GM12891 (cell line): Measurements from ENCODE around the gene VWA3B.
"Not testable (repeated sequence)": the region's sequence is repeated elsewhere in the genome, so short reads cannot be mapped to it uniquely, and the experiment has no call there.

Source experiments
- DNase-seq: peaks from one replicate; pipeline ENCODE4 v3.0.0; 2011; ENCODE audit warnings: low spot score; ENCODE audit not compliant: insufficient read length
- FAIRE-seq: peaks from 2 replicates; lab custom pipeline; 2011; peaks lifted over from hg19 to GRCh38; lab: Jason Lieb, UNC
- PAX5 ChIP-seq: IDR thresholded peaks from 2 replicates; pipeline ENCODE4 v1.6.1; 2011; ENCODE audit warnings: low read length, moderate library complexity, mild to moderate bottlenecking; ENCODE audit not compliant: insufficient read depth, severe bottlenecking
- POLR2A ChIP-seq: IDR thresholded peaks from 2 replicates; pipeline ENCODE4 v1.6.1; 2011; ENCODE audit warnings: low read depth, low read length, control low read depth
- POLR2AphosphoS5 ChIP-seq: IDR thresholded peaks from 2 replicates; pipeline ENCODE4 v1.6.1; 2011; ENCODE audit warnings: low read depth, low read length, control low read depth
- POU2F2 ChIP-seq: IDR thresholded peaks from 2 replicates; pipeline ENCODE4 v1.6.1; 2011; ENCODE audit warnings: low read depth, mild to moderate bottlenecking, control low read depth, low read length, moderate library complexity
- SPI1 ChIP-seq: IDR thresholded peaks from 2 replicates; pipeline ENCODE4 v1.6.1; 2011; ENCODE audit warnings: low read depth, low read length, control low read depth
- TAF1 ChIP-seq: IDR thresholded peaks from 2 replicates; pipeline ENCODE4 v1.6.1; 2011; ENCODE audit warnings: low read depth, low read length, control low read depth

The VWA3B gene

GRCh38 chr2:98253461-98254070 is 166.6 kb downstream of the VWA3B start:
- FAIRE-seq (no peak), DNase-seq (no peak)
- TF ChIP-seq PAX5 (no peak), TAF1 (no peak), POLR2A (no peak), SPI1 (no peak), POLR2AphosphoS5 (no peak), POU2F2 (no peak)

DNA sequence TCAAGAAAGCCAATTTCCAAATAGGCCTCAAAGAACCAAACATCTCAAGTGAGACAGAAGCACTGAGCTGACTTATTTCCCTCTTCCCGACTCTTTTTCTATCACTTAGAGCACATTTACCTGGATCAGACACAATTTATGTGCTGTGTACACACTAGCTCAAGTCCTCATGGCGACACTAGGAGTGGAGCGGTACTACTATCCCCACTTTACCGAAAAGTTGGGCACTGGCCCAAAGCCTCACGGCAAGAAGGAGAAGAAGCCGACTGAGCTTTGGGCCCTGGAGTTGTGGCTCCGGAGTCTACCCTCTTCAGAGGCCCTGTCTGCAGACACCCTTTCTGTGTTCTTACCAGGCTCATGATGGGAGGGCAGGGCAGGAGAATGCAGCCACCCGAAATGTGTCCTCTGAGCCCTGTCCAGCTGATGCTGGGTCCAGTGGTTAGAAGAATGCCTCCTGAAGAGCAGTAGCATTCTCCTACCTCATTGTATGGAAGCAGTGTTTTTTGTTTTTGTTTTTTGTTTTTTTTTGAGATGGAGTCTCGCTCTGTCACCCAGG is 167.6 kb downstream of the VWA3B start:
- DNase-seq (no peak), FAIRE-seq (no peak)
- no peak for TF ChIP-seq POLR2A
- no peak for TF ChIP-seq PAX5
- TF ChIP-seq SPI1, result no peak
- no peak for TF ChIP-seq TAF1
- TF ChIP-seq POLR2AphosphoS5, result no peak
- TF ChIP-seq POU2F2, result no peak

- TF ChIP-seq POLR2AphosphoS5, result no peak
- no peak for TF ChIP-seq TAF1
- TF ChIP-seq POLR2A, result no peak
- no peak for TF ChIP-seq PAX5
- TF ChIP-seq POU2F2, result no peak
- TF ChIP-seq SPI1, result no peak
- FAIRE-seq (no peak), DNase-seq (no peak)
Observed at GRCh38 chr2:98258906-98259305, 171.9 kb downstream of the VWA3B start.

GRCh38 chr2:98263362-98263761 is 176.4 kb downstream of the VWA3B start:
- no peak for TF ChIP-seq SPI1
- TF ChIP-seq PAX5, result no peak
- no peak for TF ChIP-seq TAF1
- no peak for TF ChIP-seq POU2F2
- TF ChIP-seq POLR2AphosphoS5, result no peak
- no peak for TF ChIP-seq POLR2A
- no peak for FAIRE-seq
- no peak for DNase-seq

- FAIRE-seq, DNase-seq: not testable (repeated sequence)
Observed at GRCh38 chr2:98268225-98268624, 181.3 kb downstream of the VWA3B start.

GRCh38 chr2:98269274-98269673 is 182.3 kb downstream of the VWA3B start:
- FAIRE-seq (peak; percentile 63), DNase-seq (peak; percentile 19)
- no peak for TF ChIP-seq POLR2AphosphoS5
- no peak for TF ChIP-seq POU2F2
- no peak for TF ChIP-seq TAF1
- no peak for TF ChIP-seq PAX5
- no peak for TF ChIP-seq POLR2A
- TF ChIP-seq SPI1, result no peak

DNA sequence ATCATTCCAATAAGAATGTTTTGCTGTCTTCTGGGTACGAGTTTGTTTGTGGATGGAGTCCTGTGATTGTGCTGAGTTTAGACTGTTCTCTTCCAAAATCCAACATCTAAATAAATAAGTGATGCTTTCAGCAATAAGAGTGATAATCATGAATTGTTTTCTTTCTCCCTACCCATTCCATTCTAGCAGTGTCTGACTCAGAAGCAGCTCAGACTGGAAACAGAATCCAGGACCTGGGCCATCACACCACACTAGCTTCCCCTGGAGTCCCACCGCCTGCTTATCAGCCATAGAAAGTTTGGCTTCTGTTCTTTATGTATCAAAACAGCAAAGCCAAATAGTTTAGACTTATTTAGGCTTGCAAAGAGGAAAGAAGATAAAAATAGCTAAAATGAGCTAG is 182.9 kb downstream of the VWA3B start:
- TF ChIP-seq POLR2A (no peak), SPI1 (no peak), TAF1 (no peak), POU2F2 (no peak), POLR2AphosphoS5 (no peak), PAX5 (no peak)
- FAIRE-seq (no peak), DNase-seq (no peak)

GRCh38 chr2:98277162-98277859 is 190.3 kb downstream of the VWA3B start:
- no peak for TF ChIP-seq PAX5
- DNase-seq (no peak), FAIRE-seq (no peak)

GRCh38 chr2:98278074-98278473 is 191.1 kb downstream of the VWA3B start:
- FAIRE-seq (no peak), DNase-seq (no peak)
- TF ChIP-seq POLR2A (no peak), PAX5 (no peak), TAF1 (no peak), POU2F2 (no peak), POLR2AphosphoS5 (no peak), SPI1 (no peak)

- DNase-seq (no peak), FAIRE-seq (no peak)
- TF ChIP-seq POLR2A (no peak), POLR2AphosphoS5 (no peak), POU2F2 (no peak), TAF1 (no peak), PAX5 (no peak), SPI1 (no peak)
Observed at GRCh38 chr2:98280376-98281102, 193.6 kb downstream of the VWA3B start.
